IMR-90 (cell line): ENCODE measurements around the gene LCNL1. TPM values are rescaled to one million over a fixed set of nuclear protein-coding genes. Genes with fewer than 3 reads are reported as not detected.

Source experiments
- ATAC-seq: fragments of 200-7000 bp; cut with Tn5 transposase; 2 replicates; pipeline ENCODE4 v1.9.1; 2020; ENCODE audit warnings: low read depth, mild to moderate bottlenecking, moderate library complexity
- BruUV-seq: library from RNA; stranded (reverse); fragments of 400-500 nt; replicated peaks from 2 replicates; lab custom pipeline; 2021; lab: Mats Ljungman, UMichigan
- CTCF ChIA-PET: fragments of 300-600 bp; formaldehyde crosslinking; extraction: SDS; loops from one replicate; lab custom pipeline; 2021; ENCODE audit warnings: antibody characterized with exemption; lab: Yijun Ruan, JAX
- POLR2A ChIA-PET: fragments of 300-600 bp; sonication (Branson Sonifier 250); formaldehyde crosslinking; loops from one replicate; lab custom pipeline; 2022; ENCODE audit warnings: antibody characterized with exemption; ENCODE audit not compliant: unreplicated experiment; lab: Charles Lee
- DNase-seq: peaks from one replicate; pipeline ENCODE4 v3.0.0; 2013
- H2AFZ ChIP-seq: replicated peaks from 2 replicates; pipeline ENCODE3; 2013; ENCODE audit warnings: low read length, mild to moderate bottlenecking; ENCODE audit not compliant: poor library complexity
- H2AK5ac ChIP-seq: 2 replicates; pipeline ENCODE4 v1.6.1; 2013; ENCODE audit warnings: low read depth, low read length, inconsistent platforms
- H2AK9ac ChIP-seq: replicated peaks from 2 replicates; pipeline ENCODE3; 2013; ENCODE audit warnings: mild to moderate bottlenecking, low read depth, low read length, moderate library complexity; ENCODE audit not compliant: poor library complexity
- H2BK120ac ChIP-seq: 2 replicates; pipeline ENCODE4 v1.6.1; 2013; ENCODE audit warnings: low read depth, low read length, inconsistent platforms
- H2BK15ac ChIP-seq: 3 replicates; pipeline ENCODE4 v1.6.1; 2013; ENCODE audit warnings: low read depth, low read length, inconsistent platforms
- H2BK20ac ChIP-seq: 2 replicates; pipeline ENCODE4 v1.6.1; 2013; ENCODE audit warnings: low read depth, mild to moderate bottlenecking, inconsistent platforms, low read length, moderate library complexity
- H2BK5ac ChIP-seq: 2 replicates; pipeline ENCODE4 v1.6.1; 2013; ENCODE audit warnings: mild to moderate bottlenecking, low read depth, low read length, inconsistent platforms; ENCODE audit not compliant: poor library complexity, severe bottlenecking
- H3K14ac ChIP-seq: replicated peaks from 2 replicates; pipeline ENCODE4 v1.6.1; 2013; ENCODE audit warnings: low read depth, low read length, inconsistent platforms
- H3K18ac ChIP-seq: 2 replicates; pipeline ENCODE4 v1.6.1; 2013; ENCODE audit warnings: low read depth, low read length, control low read depth
- H3K23ac ChIP-seq: 2 replicates; pipeline ENCODE4 v1.6.1; 2013; ENCODE audit warnings: low read depth, low read length, inconsistent platforms
- H3K27ac ChIP-seq: 2 replicates; pipeline ENCODE4 v1.5.1; 2013; ENCODE audit warnings: mild to moderate bottlenecking, control low read depth, low read length; ENCODE audit not compliant: insufficient read depth
- H3K27me3 ChIP-seq: 2 replicates; pipeline ENCODE4 v1.6.1; 2013; ENCODE audit warnings: low read length; ENCODE audit not compliant: control insufficient read depth, insufficient read depth
- H3K36me3 ChIP-seq: 2 replicates; pipeline ENCODE4 v1.6.1; 2013; ENCODE audit warnings: low read length, mixed read lengths; ENCODE audit not compliant: control insufficient read depth, insufficient read depth
- H3K4ac ChIP-seq: 2 replicates; pipeline ENCODE4 v1.6.1; 2013; ENCODE audit warnings: low read depth, low read length, inconsistent platforms
- H3K4me1 ChIP-seq: 2 replicates; pipeline ENCODE4 v1.6.1; 2013; ENCODE audit warnings: low read length, mixed read lengths; ENCODE audit not compliant: control insufficient read depth, insufficient read depth
- H3K4me2 ChIP-seq: 2 replicates; pipeline ENCODE4 v1.6.1; 2013; ENCODE audit warnings: low read depth, mild to moderate bottlenecking, control low read depth, low read length, moderate library complexity
- H3K4me3 ChIP-seq: 2 replicates; pipeline ENCODE4 v1.5.1; 2013; ENCODE audit warnings: low read depth, mild to moderate bottlenecking, control low read depth, low read length, moderate library complexity; ENCODE audit not compliant: insufficient read depth
- H3K56ac ChIP-seq: 2 replicates; pipeline ENCODE4 v1.6.1; 2013; ENCODE audit warnings: low read length, inconsistent platforms; ENCODE audit not compliant: insufficient read depth; ENCODE audit errors: extremely low read depth
- H3K79me1 ChIP-seq, 2 experiments: 2 replicates each; pipeline ENCODE4 v1.6.1; 2013; ENCODE audit warnings: low read length in 2 of 2, inconsistent platforms in 1 of 2, low read depth in 1 of 2
- H3K9ac ChIP-seq: 2 replicates; pipeline ENCODE4 v1.6.1; 2013; ENCODE audit warnings: low read depth, low read length, control low read depth
- H3K9me1 ChIP-seq: 2 replicates; pipeline ENCODE4 v1.6.1; 2013; ENCODE audit warnings: low read length, inconsistent platforms; ENCODE audit not compliant: insufficient read depth
- H3K9me3 ChIP-seq: 2 replicates; pipeline ENCODE4 v1.6.1; 2013; ENCODE audit warnings: low read length; ENCODE audit not compliant: control insufficient read depth, insufficient read depth
- H4K20me1 ChIP-seq: 2 replicates; pipeline ENCODE4 v1.6.1; 2013; ENCODE audit warnings: low read length, inconsistent platforms; ENCODE audit not compliant: insufficient read depth
- H4K5ac ChIP-seq: 2 replicates; pipeline ENCODE4 v1.6.1; 2013; ENCODE audit warnings: mild to moderate bottlenecking, low read depth, low read length, control low read depth
- H4K8ac ChIP-seq, 2 experiments: 2 replicates each; pipeline ENCODE4 v1.6.1; 2013; ENCODE audit warnings: low read depth in 2 of 2, low read length in 2 of 2, control low read depth in 1 of 2, inconsistent platforms in 1 of 2
- H4K91ac ChIP-seq: 2 replicates; pipeline ENCODE4 v1.6.1; 2013; ENCODE audit warnings: low read depth, low read length, inconsistent platforms; ENCODE audit not compliant: insufficient read depth
- CEBPB ChIP-seq: IDR thresholded peaks from 2 replicates; pipeline ENCODE4 v1.6.1; 2012; ENCODE audit warnings: low read depth, low read length, improper control_type of control experiment
- CHD1 ChIP-seq: IDR thresholded peaks from 2 replicates; pipeline ENCODE4 v1.6.1; 2012; ENCODE audit warnings: low read depth, low read length, improper control_type of control experiment
- ELK1 ChIP-seq: fragments of 150-350 bp; IDR thresholded peaks from 2 replicates; pipeline ENCODE4 v1.6.1; 2016; ENCODE audit warnings: low read depth, mild to moderate bottlenecking, low read length, moderate library complexity, borderline replicate concordance
- MAFK ChIP-seq: IDR thresholded peaks from 2 replicates; pipeline ENCODE4 v1.6.1; 2012; ENCODE audit warnings: low read depth, low read length, improper control_type of control experiment
- MXI1 ChIP-seq: IDR thresholded peaks from 2 replicates; pipeline ENCODE4 v1.6.1; 2012; ENCODE audit warnings: low read depth, mild to moderate bottlenecking, low read length, moderate library complexity, borderline replicate concordance
- RAD21 ChIP-seq: IDR thresholded peaks from 2 replicates; pipeline ENCODE4 v1.6.1; 2012; ENCODE audit warnings: low read length, improper control_type of control experiment
- RCOR1 ChIP-seq: IDR thresholded peaks from 2 replicates; pipeline ENCODE4 v1.6.1; 2012; ENCODE audit warnings: mild to moderate bottlenecking, low read length, improper control_type of control experiment; ENCODE audit not compliant: insufficient replicate concordance
- RFX5 ChIP-seq: IDR thresholded peaks from 2 replicates; pipeline ENCODE4 v1.8.0; 2012; ENCODE audit warnings: low read depth, mild to moderate bottlenecking, low read length, moderate library complexity
- SMC3 ChIP-seq: fragments of 150-350 bp; IDR thresholded peaks from 2 replicates; pipeline ENCODE4 v1.6.1; 2016; ENCODE audit warnings: low read depth, mild to moderate bottlenecking, antibody characterized with exemption, low read length, moderate library complexity
- WGBS, 2 experiments: methylation state at CpG; one replicate each; pipeline versions ENCODE4 v1.1.5 to v1.1.7; 2013; ENCODE audit warnings: missing lambda C conversion rate in 2 of 2; ENCODE audit not compliant: insufficient read length in 1 of 2; ENCODE audit errors: extremely low coverage in 2 of 2; 5-methylcytosine and 5-hydroxymethylcytosine counted together
- dilution Hi-C: fragments of 300-500 bp; cut with HindIII; formaldehyde crosslinking; loops from one replicate; pipeline ENCODE4 v1.14.3; 2018; ENCODE audit warnings: low sequenced_read_pairs; ENCODE audit not compliant: unreplicated experiment
- in situ Hi-C: fragments of 300-500 bp; cut with MboI; formaldehyde crosslinking; loops from 3 replicates; pipeline ENCODE4 v1.14.3; 2019; ENCODE audit warnings: low sequenced_read_pairs, inconsistent platforms, mixed read lengths
- intact Hi-C: fragments of 100-400 bp; cut with micrococcal nuclease; formaldehyde crosslinking; loops from 2 replicates; pipeline ENCODE4 v1.10.0; 2022
- polyA plus RNA-seq, 3 experiments: library from polyadenylated mRNA; depleted of rRNA; stranded (reverse); fragments of >200 nt; gene quantifications; 2 replicates each; pipeline ENCODE4 v1.2.3, GENCODE V29; 2012; ENCODE audit warnings: low replicate concordance in 1 of 3
- total RNA-seq: library from RNA; depleted of rRNA; stranded (reverse); fragments of >200 nt; gene quantifications from 2 replicates; pipeline ENCODE4 v1.2.3, GENCODE V29; 2012
- TF ChIP-seq, protein P1 (sequence below): fragments of 150-350 bp; IDR thresholded peaks from 2 replicates; pipeline ENCODE4 v1.6.1; 2017; ENCODE audit warnings: mild to moderate bottlenecking, antibody characterized with exemption, low read length, low read depth

Gene LCNL1
- total and polyA plus RNA-seq, 2 of the 4 experiments (the other 2 are of a cell fraction): 0.15 TPM; not detected in 1

DNA sequence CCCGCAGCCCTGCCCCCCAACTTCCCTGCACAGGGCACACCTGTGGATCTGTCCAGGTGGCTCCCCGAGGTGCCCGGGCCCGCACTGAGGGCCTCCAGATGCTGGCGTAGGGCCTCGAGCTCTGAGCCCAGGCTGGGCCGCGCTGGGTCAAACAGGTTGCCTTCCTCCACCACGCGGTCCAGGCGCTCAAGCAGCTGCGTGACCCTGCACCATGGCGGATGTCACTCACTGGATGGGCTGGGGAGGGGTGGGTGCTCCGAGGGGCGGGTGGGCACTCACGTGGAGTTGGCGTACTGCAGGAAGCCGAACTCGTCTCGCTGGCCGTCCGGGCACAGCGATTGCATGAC is 39.8 kb downstream of the LCNL1 start:
- no peak overlapping the region for H2BK5ac ChIP-seq
- peaks cover 7% of the 10 kb centered on the region; the same call in 1 of the 2 replicates for H3K36me3 ChIP-seq
- no peak overlapping the region for H3K23ac ChIP-seq
- dilution Hi-C loops: no loop called here
- H3K9me1 ChIP-seq: peaks cover 4% of the 10 kb centered on the region; the same call in 1 of the 2 replicates
- no peak overlapping the region for H2AK9ac ChIP-seq
- WGBS, 2 experiments: 88% methylated on average over 11 of the region's 23 CpGs; no CpG with 5 or more reads in 1 of the 2 experiments
- DNase-seq (no peak), ATAC-seq (no peak)
- H3K14ac ChIP-seq: no peak overlapping the region
- H4K20me1 ChIP-seq: no peaks in the 10 kb centered on the region; the same call in 1 of the 2 replicates
- ChIA-PET CTCF (no interaction called here), POLR2A (no interaction called here)
- H3K27ac ChIP-seq: no peak overlapping the region
- in situ Hi-C loops: no loop called here
- H2BK120ac ChIP-seq: no peak overlapping the region
- BruUV-seq: no TSS peak
- H3K56ac ChIP-seq: no peak overlapping the region
- intact Hi-C loops: no loop called here
- no peak overlapping the region for H2AFZ ChIP-seq
- H3K18ac ChIP-seq: no peak overlapping the region
- peaks cover 5% of the 10 kb centered on the region for H3K4me1 ChIP-seq
- H2BK20ac ChIP-seq: no peak overlapping the region
- no peak for TF ChIP-seq CEBPB
- no peak for TF ChIP-seq MXI1
- no peak for TF ChIP-seq RFX5
- TF ChIP-seq MAFK: no peak
- TF ChIP-seq SMC3: no peak
- TF ChIP-seq, protein P1, sequence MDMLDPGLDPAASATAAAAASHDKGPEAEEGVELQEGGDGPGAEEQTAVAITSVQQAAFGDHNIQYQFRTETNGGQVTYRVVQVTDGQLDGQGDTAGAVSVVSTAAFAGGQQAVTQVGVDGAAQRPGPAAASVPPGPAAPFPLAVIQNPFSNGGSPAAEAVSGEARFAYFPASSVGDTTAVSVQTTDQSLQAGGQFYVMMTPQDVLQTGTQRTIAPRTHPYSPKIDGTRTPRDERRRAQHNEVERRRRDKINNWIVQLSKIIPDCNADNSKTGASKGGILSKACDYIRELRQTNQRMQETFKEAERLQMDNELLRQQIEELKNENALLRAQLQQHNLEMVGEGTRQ: no peak
- no peak for TF ChIP-seq RAD21
- no peak for TF ChIP-seq RCOR1
- TF ChIP-seq ELK1: no peak
- no peak for TF ChIP-seq CHD1
- H3K9me3 ChIP-seq: no peaks in the 10 kb centered on the region
- no peak overlapping the region for H3K4me3 ChIP-seq
- H3K4me2 ChIP-seq: no peak overlapping the region
- no peak overlapping the region for H4K8ac ChIP-seq
- no peak overlapping the region for H3K4ac ChIP-seq
- H2BK15ac ChIP-seq: no peak overlapping the region
- H4K91ac ChIP-seq: no peak overlapping the region
- peaks cover 0 to 7% of the 10 kb centered on the region in 2 experiments; a peak in 2 of 4 replicates for H3K79me1 ChIP-seq
- H3K9ac ChIP-seq: no peak overlapping the region
- no peak overlapping the region for H2AK5ac ChIP-seq
- H4K5ac ChIP-seq: no peak overlapping the region
- H3K27me3 ChIP-seq: no peaks in the 10 kb centered on the region
